Measurements from ENCODE around the gene ANGPTL2. TPM values are rescaled to one million over a fixed set of nuclear protein-coding genes. Genes with fewer than 3 reads are reported as not detected.

ANGPTL2 gene
- total RNA-seq, 1 donor from 2014 or later: 19.4 TPM

DNA sequence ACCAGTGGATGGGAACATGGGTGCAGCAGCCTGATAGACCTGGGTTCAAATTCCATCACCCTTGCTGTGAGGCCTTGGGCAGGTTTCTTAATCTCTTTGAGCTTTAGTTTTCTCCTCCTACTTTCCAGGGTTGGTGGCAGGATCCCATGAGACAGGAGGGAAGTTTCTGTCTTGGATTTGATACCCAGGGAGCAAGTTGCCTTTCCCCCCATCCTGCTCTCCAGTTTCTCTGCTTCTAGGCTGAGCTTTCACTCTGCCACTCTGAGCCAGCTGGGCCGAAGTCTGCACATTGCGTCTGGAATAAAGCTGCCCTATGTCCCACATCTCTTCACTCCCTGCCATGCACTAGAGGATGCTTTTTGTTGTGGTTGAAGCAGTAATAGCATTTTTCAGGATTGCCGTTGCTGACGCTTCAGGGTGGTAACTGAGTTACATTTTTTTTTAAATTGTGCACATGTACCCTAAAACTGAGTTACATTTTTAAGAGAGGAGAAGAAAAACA is 40.5 kb upstream of the ANGPTL2 start:
- intact Hi-C loops (cut with DNase I): no loop called here
- Histone ChIP-seq H3K36me3 (no peaks in the 10 kb centered on the region), H3K27me3 (no peaks in the 10 kb centered on the region), H3K4me3 (no peak overlapping the region), H3K9me3 (no peaks in the 10 kb centered on the region), H3K4me1 (peaks cover 4% of the 10 kb centered on the region), H3K27ac (peak overlapping the region; percentile 11)
- no peak for ATAC-seq
- TF ChIP-seq, protein P1, sequence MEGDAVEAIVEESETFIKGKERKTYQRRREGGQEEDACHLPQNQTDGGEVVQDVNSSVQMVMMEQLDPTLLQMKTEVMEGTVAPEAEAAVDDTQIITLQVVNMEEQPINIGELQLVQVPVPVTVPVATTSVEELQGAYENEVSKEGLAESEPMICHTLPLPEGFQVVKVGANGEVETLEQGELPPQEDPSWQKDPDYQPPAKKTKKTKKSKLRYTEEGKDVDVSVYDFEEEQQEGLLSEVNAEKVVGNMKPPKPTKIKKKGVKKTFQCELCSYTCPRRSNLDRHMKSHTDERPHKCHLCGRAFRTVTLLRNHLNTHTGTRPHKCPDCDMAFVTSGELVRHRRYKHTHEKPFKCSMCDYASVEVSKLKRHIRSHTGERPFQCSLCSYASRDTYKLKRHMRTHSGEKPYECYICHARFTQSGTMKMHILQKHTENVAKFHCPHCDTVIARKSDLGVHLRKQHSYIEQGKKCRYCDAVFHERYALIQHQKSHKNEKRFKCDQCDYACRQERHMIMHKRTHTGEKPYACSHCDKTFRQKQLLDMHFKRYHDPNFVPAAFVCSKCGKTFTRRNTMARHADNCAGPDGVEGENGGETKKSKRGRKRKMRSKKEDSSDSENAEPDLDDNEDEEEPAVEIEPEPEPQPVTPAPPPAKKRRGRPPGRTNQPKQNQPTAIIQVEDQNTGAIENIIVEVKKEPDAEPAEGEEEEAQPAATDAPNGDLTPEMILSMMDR (IDR thresholded peaks at IDR 0.05): no peak
- no peak for DNase-seq

GRCh38 chr9:127162046-127162863 is 39.8 kb upstream of the ANGPTL2 start:
- Histone ChIP-seq H3K27me3 (no peaks in the 10 kb centered on the region), H3K36me3 (no peaks in the 10 kb centered on the region), H3K4me3 (no peak overlapping the region), H3K9me3 (no peaks in the 10 kb centered on the region), H3K4me1 (peaks cover 4% of the 10 kb centered on the region), H3K27ac (no peak overlapping the region)
- ATAC-seq: peak; percentile 30
- DNase-seq: no peak
- TF ChIP-seq, protein P1 (IDR thresholded peaks at IDR 0.05): no peak
- intact Hi-C loops (cut with DNase I): no loop called here

- Histone ChIP-seq H3K36me3 (no peaks in the 10 kb centered on the region), H3K27ac (no peak overlapping the region), H3K9me3 (no peaks in the 10 kb centered on the region), H3K27me3 (no peaks in the 10 kb centered on the region), H3K4me3 (no peak overlapping the region), H3K4me1 (peaks cover 4% of the 10 kb centered on the region)
- no peak for ATAC-seq
- intact Hi-C loops (cut with DNase I): no loop called here
- peak; percentile 38 for DNase-seq
- TF ChIP-seq, protein P1 (IDR thresholded peaks at IDR 0.05): no peak
These were observed 38.7 kb upstream of the ANGPTL2 start for GRCh38 chr9:127161081-127161624.

- intact Hi-C loops (cut with DNase I): no loop called here
- peak; percentile 14 for ATAC-seq
- H3K36me3 ChIP-seq: no peaks in the 10 kb centered on the region
- H3K27ac ChIP-seq: no peak overlapping the region
- H3K27me3 ChIP-seq: no peaks in the 10 kb centered on the region
- H3K4me1 ChIP-seq: peaks cover 4% of the 10 kb centered on the region
- no peak overlapping the region for H3K4me3 ChIP-seq
- TF ChIP-seq, protein P1 (IDR thresholded peaks at IDR 0.05): no peak
- peak; percentile 54 for DNase-seq
- H3K9me3 ChIP-seq: no peaks in the 10 kb centered on the region
These were observed 37.6 kb upstream of the ANGPTL2 start for GRCh38 chr9:127159949-127160610.

GRCh38 chr9:127159325-127159801 is 36.9 kb upstream of the ANGPTL2 start:
- DNase-seq: peak; percentile 54
- H3K27ac ChIP-seq: no peak overlapping the region
- no peaks in the 10 kb centered on the region for H3K9me3 ChIP-seq
- H3K36me3 ChIP-seq: no peaks in the 10 kb centered on the region
- no peak overlapping the region for H3K4me3 ChIP-seq
- H3K27me3 ChIP-seq: no peaks in the 10 kb centered on the region
- H3K4me1 ChIP-seq: peaks cover 7% of the 10 kb centered on the region
- no peak for ATAC-seq
- TF ChIP-seq, protein P1 (IDR thresholded peaks at IDR 0.05): no peak
- intact Hi-C loops (cut with DNase I): no loop called here
